ENCODE results near the gene GPI.
"Not testable (repeated sequence)": the region's sequence is repeated elsewhere in the genome, so short reads cannot be mapped to it uniquely, and the experiment has no call there.

Gene GPI

GRCh38 chr19:34364830-34365462 lies at the start of gene GPI:
Gene GPI (plus strand): TSS chr19:34365196. CDS start chr19:34365267, 71 bp downstream.
- peak; percentile 65 for DNase-seq (ENCODE audit: low read depth)

GRCh38 chr19:34316247-34316646 lies 48.7 kb upstream of the GPI start:
- no peak for DNase-seq (ENCODE audit: low read depth)

- no peak for DNase-seq (ENCODE audit: low read depth)
Observed at GRCh38 chr19:34316741-34317301, 48.2 kb upstream of the GPI start.

GRCh38 chr19:34317311-34317927 lies 47.6 kb upstream of the GPI start:
- DNase-seq (ENCODE audit: low read depth), result no peak

DNA sequence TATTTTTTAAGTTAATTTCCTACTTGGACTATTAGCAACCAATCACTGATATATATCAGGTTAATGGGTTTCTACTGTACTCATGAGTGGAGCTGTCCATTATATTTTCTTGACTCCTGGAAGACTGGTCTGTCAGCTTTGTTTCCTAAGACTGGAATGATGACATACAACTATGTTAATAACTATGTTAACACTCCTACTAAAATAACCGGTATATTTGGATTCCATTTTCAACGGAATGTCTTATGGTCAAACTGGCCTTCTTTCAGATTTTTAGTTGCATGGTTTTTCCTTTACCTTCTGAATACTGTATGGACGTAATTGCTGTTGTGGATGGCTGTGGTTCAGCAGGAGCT lies 45.8 kb upstream of the GPI start:
- DNase-seq (ENCODE audit: low read depth), result no peak

DNA sequence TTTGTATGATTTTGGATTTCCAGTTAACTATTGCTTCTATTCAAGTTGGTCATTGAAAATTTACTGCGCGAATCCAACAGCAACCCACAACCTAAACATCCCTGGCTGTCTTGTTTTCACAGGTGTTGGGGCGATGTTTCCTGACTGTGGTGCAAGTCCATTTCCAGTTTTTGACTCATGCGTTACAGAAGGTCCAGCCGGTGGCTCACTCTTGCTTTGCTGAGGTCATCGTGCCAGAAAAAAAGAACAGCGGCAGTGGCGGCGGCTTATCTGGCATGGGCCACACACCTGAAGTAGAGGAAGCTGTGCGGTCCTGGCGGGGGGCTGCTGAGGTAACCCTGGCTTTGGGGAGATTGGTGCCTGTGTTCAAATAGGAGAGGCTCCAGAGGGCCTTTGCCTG lies 45.2 kb upstream of the GPI start:
- DNase-seq (ENCODE audit: low read depth), result no peak

DNA sequence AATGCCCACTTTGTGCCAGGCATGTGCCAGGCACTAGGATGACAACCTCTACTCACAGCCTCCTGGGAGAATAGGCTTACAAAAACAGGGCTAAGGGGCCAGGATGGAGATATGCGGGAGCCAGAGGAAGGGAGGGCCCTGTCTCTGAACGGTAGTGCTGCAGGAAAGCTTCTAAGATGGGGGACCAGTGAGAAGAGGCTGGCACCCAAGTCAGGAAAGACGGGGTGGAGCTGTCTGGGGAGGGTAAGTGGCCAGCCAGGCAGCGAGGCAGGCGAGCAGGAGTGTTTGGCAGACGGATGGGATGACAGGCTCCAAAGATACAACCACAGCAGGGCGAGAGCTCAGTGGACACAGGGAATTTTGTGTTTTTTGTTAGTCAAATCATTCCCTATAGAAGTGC lies 44.7 kb upstream of the GPI start:
- DNase-seq (ENCODE audit: low read depth), result no peak

DNA sequence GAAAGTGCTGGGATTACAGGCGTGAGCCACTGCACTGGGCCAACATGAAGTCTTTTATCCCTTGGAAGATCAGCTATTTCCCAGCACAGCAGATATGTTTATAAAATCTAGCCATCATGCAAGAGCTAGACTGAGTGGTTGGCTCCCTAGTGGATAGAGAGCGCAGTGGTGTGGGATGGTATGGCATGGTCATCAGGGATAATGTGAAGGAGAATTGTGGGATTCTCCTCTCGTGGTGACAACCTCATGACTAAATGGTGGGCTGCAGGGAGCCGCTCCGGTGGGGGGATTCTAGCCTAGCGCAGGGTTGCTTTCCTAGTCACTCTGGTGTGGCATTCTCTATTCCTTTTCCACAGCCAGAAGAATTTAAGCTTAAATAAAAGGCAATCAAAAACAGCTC lies 43.3 kb upstream of the GPI start:
- no peak for DNase-seq (ENCODE audit: low read depth)

- DNase-seq (ENCODE audit: low read depth), result no peak
Observed at GRCh38 chr19:34323433-34324204, 41.4 kb upstream of the GPI start.

- no peak for DNase-seq (ENCODE audit: low read depth)
Observed at GRCh38 chr19:34324320-34324719, 40.7 kb upstream of the GPI start.

DNA sequence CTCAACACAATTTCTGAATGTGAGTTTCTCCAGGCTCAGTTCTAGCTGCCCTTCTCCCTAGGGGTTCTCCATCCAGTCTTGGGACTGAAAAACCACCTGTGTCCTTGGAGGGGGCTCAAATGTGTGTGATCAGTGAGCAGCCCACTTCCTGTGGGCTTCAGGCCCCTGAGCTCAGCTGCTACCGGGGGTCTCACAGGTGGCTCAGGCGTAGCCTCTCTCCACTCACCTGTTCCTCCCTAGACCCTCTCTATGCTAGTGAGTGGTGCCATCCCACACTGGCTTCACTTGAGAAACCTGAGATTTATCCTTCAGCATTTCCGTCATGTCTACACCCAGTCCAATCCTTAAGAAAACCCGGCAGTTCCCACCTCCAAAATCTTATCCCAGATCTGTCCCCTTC lies 39.8 kb upstream of the GPI start:
- no peak for DNase-seq (ENCODE audit: low read depth)

- DNase-seq (ENCODE audit: low read depth), result no peak
Observed at GRCh38 chr19:34325981-34326787, 38.8 kb upstream of the GPI start.

DNA sequence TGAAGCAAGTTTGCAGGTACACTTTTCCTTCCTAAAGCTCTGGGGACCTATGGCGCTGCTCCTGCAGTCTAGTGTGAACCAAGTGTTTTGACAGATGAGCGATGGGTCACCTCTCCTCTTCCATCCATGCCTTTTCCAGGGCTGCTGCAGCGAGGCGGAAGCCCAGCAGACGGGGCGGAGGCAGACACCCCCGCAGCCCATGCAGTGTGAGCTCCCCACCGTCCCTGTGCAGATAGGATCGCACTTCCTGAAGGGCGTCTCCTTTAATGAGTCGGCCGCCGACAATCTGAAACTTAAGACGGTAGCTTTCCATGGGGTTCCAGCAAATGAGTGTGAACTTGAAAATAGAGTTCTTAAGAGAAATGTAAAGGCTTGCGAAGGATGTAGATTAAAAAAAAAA lies 37.1 kb upstream of the GPI start:
- DNase-seq (ENCODE audit: low read depth), result no peak

DNA sequence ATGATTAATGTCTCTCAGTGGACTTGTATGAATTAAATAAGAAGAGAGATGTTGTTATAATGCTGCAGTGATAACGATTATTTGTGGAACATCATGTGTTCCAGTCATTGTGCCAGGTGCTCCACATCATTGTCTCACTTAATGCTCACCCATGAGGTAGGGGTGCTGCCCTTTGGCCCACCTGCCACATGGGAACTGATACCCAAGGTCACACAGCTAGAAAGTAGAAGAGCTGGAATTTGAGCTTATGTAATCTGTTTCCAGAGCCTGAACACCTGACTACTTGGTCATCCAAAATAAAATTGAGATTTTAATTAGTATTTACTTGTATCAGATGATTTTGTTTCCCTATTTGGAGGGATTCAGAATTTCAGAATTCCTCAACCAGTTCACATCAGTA lies 36.0 kb upstream of the GPI start:
- no peak for DNase-seq (ENCODE audit: low read depth)

- no peak for DNase-seq (ENCODE audit: low read depth)
Observed at GRCh38 chr19:34330116-34330515, 34.9 kb upstream of the GPI start.

DNA sequence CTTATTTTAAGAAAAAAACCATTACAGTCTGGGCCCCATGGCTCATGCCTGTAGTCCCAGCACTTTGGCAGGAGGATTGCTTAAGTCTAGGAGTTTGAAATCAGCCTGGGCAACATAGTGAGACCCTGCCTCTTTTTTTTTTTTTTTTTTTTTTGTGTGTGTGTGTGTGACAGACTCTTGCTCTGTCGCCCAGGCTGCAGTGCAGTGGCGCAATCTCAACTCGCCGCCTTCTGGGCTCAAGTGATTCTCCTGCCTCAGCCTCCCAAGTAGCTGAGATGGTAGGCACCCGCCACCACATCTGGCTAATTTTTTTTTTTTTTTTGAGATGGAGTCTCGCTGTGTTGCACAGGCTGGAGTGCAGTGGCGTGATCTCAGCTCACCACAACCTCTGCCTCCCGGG lies 34.4 kb upstream of the GPI start:
- not testable (repeated sequence) for DNase-seq (ENCODE audit: low read depth)

- DNase-seq (ENCODE audit: low read depth), result not testable (repeated sequence)
Observed at GRCh38 chr19:34331596-34331995, 33.4 kb upstream of the GPI start.

- DNase-seq (ENCODE audit: low read depth), result no peak
Observed at GRCh38 chr19:34332027-34332760, 32.8 kb upstream of the GPI start.

GRCh38 chr19:34335914-34336313 lies 29.1 kb upstream of the GPI start:
- DNase-seq (ENCODE audit: low read depth), result no peak

DNA sequence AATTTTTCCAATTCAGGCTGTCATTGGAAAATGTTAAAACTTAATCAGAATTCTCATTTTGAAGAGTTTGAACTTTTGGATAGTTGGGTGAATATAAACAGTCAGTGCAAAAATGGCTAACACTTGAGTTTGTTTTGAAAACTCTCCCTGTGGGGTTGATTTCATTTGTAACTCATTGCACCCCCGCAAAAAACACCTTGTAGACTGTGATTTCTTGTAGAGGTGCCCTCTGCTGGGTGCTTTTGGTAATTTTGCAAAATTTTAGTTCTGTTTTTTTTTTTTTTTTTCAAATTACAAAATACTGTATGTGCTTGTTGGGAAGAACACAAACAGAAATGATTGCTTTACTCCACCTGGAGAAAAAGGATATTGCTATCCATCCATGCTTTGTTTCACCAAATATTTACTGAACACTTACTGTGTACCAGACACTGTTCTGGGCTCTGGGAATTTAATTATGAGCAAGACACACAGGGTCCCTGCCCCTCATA lies 28.2 kb upstream of the GPI start:
- no peak for DNase-seq (ENCODE audit: low read depth)

GRCh38 chr19:34337739-34338138 lies 27.3 kb upstream of the GPI start:
- no peak for DNase-seq (ENCODE audit: low read depth)

Data from activated T-helper 9 cell treated with anti-CD3 and anti-CD28 coated beads, Interleukin-2, amount 50 U/mL, for 16 hours (primary cell).